ENCODE data around the gene NADK2. TPM values are rescaled to one million over a fixed set of nuclear protein-coding genes. Genes with fewer than 3 reads are reported as not detected.

The NADK2 gene
- total RNA-seq, 1 donor from 2014 or later: 28.8 TPM

- no peak for DNase-seq (ENCODE audit: low read depth)
Measured at GRCh38 chr5:36246036-36246800, 4.5 kb upstream of the NADK2 start.

DNA sequence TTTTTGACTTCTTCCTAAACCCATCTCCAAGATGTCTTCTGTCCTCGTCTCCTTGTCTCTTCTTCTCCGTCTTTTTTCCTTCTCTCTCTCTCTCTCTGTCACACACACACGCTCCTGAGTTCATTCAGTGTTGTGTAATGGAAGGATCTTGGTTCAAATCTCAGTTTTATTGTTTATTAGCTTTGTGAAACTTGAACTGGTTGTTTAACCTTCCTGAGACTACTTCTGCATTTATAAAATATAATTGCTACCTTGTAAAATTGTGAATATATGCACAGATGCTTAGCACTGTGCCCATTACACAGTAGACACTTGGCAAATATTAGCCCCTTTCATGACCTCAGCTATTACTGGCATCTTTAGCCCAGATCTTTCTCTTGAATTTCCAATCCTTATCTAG lies 2.4 kb upstream of the NADK2 start:
- no peak for DNase-seq (ENCODE audit: low read depth)

GRCh38 chr5:36243653-36244052 lies 1.9 kb upstream of the NADK2 start:
- DNase-seq (ENCODE audit: low read depth): no peak

DNA sequence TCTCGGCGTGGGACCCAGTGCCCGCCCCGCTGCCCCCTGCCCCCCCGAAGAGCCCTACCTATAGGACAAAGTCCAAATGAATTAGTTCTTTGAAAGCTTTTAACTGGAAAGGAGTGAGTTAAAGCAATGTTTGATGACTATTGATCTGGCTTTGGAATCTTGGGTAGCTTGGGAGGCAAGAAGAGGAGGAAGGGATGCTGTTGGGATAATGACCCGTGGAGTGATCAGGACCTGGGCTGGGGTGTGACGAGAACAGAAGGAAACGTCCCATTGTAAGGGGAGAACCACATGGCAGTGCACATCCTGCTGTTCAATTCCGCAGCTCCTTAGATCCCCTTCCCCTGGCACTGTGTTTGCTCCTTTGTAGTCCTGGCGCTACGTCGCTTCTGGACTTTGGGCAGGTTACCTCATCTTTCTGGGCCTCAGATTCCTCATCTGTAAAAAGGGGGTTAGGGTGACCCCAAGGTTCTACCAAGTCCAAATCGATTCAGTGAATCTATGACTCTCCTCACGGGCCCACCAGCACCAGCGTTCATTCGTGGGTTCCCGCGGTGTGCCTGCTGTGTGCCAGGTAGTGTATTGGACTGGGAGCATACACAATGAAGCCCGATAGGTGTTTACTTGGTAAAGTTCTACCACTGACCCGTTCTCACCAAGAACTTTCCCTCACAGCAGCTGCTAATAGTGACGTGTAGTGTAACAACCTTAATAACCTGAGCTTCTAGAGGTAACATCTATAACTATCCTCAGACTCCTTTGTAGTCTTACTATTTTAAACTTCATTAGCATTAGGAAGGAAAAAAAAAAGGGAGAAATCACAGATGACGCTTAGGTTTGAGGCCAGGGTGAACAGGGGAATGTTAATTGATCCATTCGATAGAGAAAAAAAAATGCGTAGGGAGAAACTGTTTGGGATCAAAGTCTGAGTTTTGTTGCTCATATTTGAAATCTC lies 1.1 kb upstream of the NADK2 start:
- DNase-seq (ENCODE audit: low read depth): no peak

DNA sequence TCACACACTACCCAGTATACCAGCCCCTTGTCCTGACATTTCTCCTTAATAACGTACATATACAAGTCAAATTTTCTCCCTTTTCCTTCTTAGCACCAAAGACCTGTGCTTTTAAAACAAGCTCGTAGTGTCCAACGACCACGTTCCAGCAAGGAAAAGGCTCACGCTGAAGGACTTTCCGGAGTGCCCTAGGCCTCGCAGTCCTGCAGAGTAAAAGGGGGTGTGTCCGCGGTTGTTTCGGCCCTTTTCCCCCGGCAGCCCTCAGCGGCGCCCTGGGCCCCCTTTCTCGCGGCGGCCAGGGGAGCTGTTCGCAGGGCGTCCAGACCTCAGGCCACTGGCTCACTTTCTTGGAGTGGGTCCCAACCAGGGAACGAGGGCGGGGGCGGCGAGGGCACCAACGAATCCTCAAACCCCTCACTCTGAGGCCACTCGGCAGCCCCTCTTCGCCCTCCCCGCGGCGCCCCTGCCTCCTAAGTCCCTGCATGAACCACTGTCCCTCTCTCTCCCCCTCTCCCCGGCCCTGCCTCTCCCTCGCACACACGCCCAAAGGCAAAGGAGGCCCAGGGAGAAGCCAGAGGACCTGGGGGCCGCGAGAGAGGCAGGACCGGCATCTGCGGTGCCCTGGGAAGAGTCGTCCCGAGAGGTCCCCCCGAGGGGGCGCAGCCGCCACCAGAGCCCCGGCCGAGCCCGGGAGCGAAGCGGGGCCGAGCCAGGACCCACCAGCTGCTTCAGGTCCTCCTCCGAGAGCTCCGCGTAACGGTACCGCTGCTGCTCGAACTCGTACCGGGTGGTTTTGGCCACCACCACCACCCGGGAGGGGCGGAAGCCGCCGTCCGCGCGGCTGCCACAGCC lies 720 bp downstream of the NADK2 start:
- DNase-seq (ENCODE audit: low read depth): peak; percentile 69

DNA sequence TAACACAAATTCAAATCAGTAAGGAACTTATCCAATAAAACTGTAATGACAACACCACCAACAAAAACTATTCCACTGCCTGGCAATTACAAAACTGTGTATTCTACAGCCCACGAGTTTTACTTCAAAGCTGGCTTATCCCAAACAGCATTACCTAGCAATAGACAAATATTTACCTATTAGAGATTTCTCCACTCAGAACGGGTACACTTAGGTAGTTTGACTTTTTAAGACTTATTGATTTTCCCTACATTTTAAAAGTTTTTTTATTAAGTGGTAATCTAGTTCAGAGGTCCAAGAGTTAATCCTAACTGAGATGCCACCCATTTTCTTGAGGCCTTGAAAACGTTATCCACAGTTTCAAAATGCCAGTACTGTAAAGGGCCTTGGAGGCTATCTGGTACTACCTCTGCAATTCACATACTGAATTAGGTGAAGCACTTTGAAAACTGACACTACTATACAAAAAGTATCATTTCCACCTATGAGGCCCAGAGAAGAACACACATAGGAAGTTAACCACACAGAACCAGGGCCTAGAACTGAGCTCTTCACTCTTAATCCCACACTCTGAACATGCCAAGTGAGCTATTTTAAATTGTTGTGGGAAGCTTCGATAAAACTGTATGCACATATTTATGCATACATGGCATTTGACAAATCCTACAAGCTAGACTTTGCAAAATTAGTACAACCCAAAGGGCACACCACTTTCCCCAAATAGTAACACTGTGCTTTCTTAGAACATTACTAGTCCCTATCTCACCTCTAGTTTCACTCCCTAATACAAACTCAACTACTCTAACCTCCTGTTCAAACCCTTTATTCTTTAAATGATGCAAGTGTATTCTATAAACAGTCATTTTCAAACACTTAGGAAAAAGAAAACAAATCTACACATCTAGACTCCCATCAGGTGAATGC lies 2.1 kb downstream of the NADK2 start:
- no peak for DNase-seq (ENCODE audit: low read depth)

DNA sequence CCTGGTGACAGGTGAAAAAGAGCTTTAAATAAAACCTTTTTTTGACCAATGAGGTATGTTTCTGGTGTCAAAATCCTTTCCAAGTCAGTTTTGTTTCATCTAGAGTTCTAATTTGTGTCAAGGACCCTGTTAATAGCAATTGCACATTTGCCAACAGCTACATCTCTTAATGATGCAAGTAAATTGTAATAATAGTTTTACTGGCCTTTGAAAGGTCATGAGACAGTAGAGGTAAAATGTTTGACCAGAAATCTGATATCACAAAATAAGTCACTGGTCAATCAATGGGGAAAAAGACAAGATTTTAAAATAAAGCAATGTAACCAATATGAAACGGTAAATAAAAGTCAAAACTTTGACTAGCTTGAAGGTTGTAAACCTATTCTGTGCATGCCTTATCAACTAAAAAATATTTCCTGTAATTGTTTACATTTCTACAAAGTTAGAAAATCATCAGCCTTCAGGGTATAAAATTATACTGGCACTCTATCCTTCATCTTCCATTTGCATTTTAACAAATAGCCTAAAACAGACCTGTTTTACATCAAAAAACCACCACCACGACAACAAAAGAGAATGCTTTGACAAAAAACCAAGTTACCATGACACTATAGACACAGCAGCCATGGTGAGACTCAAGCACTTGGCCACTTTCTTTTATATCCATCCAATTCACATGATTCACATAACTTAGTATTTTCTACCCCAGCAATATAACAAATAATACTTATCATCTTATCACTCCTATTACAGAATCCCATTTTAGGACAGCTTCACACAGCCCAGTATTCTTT lies 3.0 kb downstream of the NADK2 start:
- no peak for DNase-seq (ENCODE audit: low read depth)

DNA sequence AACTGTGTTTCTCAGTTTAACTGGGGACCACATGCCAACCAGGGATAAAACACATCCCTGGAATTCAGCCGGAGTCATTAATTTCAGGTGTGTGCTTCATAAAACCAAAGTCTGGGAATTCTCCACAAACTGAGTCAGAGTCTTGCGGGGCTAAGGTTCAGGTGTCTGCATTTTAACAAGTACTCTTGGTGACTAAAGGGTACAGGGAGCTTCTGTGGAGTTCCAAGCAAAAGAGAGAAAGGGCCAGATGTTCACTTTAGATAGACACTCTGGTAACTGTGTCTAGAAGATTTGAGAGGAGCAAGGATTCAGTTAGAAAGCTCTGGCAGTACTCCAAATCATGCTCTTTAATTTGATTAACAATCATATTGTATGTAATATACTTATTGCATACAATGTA lies 4.0 kb downstream of the NADK2 start:
- DNase-seq (ENCODE audit: low read depth): no peak

DNA sequence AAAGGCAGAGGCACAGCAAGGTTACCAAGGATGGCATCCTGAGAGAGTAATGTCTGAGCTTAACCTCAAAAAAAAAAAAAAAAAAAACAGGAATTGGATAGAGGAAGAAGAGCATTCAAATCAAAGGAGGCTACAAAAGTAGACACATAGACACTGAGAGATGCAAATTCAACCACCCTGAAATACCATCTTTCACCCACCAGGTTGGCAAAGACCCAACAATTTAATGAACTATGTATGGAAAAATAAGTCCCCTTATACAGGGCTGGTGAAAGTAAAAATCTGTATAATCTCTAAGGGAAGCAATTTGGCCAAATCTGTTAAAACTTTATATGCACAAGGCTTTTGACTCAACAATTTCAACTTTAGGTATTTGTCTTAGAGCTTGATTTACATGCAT lies 4.9 kb downstream of the NADK2 start:
- no peak for DNase-seq (ENCODE audit: low read depth)

DNA sequence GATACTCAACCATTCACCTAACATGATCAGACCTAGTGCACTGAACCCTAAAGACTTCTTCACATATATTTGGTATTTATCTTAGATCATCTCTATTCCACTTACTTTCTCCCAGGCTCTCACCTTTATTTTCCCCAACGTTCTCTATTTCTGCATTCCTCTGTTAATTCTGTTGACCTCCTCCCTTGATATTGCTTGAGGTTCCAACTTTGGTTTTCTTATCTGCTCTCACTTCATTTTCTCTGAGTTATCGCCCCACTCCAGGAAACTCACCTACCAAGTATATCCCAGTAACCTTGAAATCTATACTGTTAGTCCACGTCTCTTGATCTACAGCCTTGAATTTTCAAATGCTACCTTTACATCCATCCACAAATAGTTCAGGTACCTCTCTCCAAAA lies 9.2 kb downstream of the NADK2 start:
- no peak for DNase-seq (ENCODE audit: low read depth)

- DNase-seq (ENCODE audit: low read depth): peak; percentile 48
Measured at GRCh38 chr5:36230151-36230790, 11.5 kb downstream of the NADK2 start.

- no peak for DNase-seq (ENCODE audit: low read depth)
Measured at GRCh38 chr5:36228505-36228904, 13.2 kb downstream of the NADK2 start.

DNA sequence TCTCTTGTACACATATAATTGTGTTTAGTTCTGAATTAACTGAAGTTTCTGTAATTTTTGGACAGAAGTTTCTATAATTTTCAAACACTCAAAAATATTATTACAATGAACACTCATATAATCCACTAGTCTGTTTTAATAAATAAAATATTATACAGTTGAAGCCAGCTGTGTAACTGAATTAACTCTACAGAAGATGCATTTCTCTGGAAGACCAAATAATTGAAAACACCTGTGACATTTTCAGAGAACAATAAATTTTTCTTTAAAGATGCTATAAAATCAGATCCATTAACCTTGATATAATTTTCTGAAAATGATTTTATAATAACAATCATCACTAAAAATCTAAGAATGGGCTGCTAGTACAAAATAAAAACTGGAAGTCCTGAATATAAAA lies 14.7 kb downstream of the NADK2 start:
- no peak for DNase-seq (ENCODE audit: low read depth)

DNA sequence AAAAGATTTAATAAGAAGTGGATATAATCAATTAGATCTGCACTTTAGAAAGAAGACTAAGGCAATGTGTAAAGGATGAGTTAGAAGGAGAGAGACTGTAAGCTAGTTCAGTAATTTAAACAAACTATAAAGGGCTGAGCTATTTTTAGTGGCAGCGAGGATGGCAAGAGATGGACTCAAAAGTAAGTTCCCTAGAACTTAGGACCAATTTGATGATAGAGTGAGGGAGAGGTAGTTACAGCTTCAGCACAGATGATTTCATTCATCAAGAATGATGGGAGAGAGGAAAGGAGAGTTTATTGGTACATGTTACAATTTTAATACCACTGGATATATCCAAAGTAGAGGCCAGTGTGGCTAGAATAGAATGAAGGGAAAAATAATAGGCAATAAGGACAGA lies 19.1 kb downstream of the NADK2 start:
- no peak for DNase-seq (ENCODE audit: low read depth)

- no peak for DNase-seq (ENCODE audit: low read depth)
Measured at GRCh38 chr5:36217988-36218387, 23.7 kb downstream of the NADK2 start.

DNA sequence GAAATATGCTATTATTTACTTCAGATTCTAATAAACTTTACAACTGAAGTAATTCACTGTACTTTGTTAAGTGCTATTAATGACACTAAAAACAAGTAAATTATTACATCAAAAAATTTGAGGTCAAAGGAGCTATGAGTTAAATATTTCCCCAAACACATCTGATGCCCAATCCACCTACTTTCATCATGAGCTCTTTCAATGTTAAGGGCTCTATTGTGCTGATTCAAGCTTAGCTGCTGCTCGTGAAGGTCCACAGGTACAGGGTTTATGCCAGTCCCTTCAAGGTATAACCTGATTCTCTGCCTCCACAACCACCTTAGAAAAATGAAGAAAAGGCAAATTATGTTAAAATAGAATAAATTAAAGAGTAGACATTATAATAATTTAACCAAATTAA lies 24.2 kb downstream of the NADK2 start:
- no peak for DNase-seq (ENCODE audit: low read depth)

- no peak for DNase-seq (ENCODE audit: low read depth)
Measured at GRCh38 chr5:36215910-36216309, 25.8 kb downstream of the NADK2 start.

- DNase-seq (ENCODE audit: low read depth): no peak
Measured at GRCh38 chr5:36214436-36214835, 27.3 kb downstream of the NADK2 start.

- DNase-seq (ENCODE audit: low read depth): no peak
Measured at GRCh38 chr5:36209664-36210063, 32.1 kb downstream of the NADK2 start.
